Mesodermal cell (in vitro differentiated cells): ENCODE results near the gene ATP5F1D.

Source experiments
- H3K27ac ChIP-seq: 2 replicates; pipeline ENCODE4 v1.7.0; 2013; ENCODE audit warnings: mild to moderate bottlenecking, low read depth, low read length, moderate library complexity; ENCODE audit not compliant: severe bottlenecking
- H3K36me3 ChIP-seq: 2 replicates; pipeline ENCODE4 v1.7.1; 2013; ENCODE audit warnings: mild to moderate bottlenecking, low read length, moderate library complexity; ENCODE audit not compliant: control insufficient read depth, insufficient read depth
- H3K4me1 ChIP-seq: one replicate; pipeline ENCODE4 v1.7.1; 2013; ENCODE audit warnings: mild to moderate bottlenecking, low read length; ENCODE audit not compliant: insufficient read depth, control insufficient read depth, poor library complexity, severe bottlenecking
- H3K4me3 ChIP-seq: 2 replicates; pipeline ENCODE4 v1.7.0; 2013; ENCODE audit warnings: low read length, control low read depth, mild to moderate bottlenecking; ENCODE audit not compliant: insufficient read depth, poor library complexity, severe bottlenecking; ENCODE audit errors: extremely low read depth
- H3K9me3 ChIP-seq: 2 replicates; pipeline ENCODE4 v1.7.1; 2013; ENCODE audit warnings: mild to moderate bottlenecking, low read length, moderate library complexity; ENCODE audit not compliant: control insufficient read depth
- WGBS, 2 experiments: methylation state at CpG; one replicate each; pipeline ENCODE4 v1.1.5; 2013; ENCODE audit warnings: missing lambda C conversion rate in 2 of 2; ENCODE audit not compliant: insufficient coverage in 2 of 2; 5-methylcytosine and 5-hydroxymethylcytosine counted together

ATP5F1D gene

GRCh38 chr19:1275260-1275975 lies 33.9 kb downstream of the ATP5F1D start, which contains the start of gene FAM174C:
FAM174C (plus strand) TSS chr19:1275530; CDS start chr19:1275550, 20 bp downstream.
- Histone ChIP-seq H3K27ac (peak within 1 kb of the TSS; percentile 99), H3K36me3 (peaks cover 61% of the 10 kb centered on the region), H3K4me3 (peak within 1 kb of the TSS; percentile 52), H3K9me3 (no peaks in the 10 kb centered on the region), H3K4me1 (peaks cover 33% of the 10 kb centered on the region)
- WGBS, 2 experiments = 0% methylated on average over 73 to 90 of the region's 98 CpGs

GRCh38 chr19:1275976-1276627 lies 34.6 kb downstream of the ATP5F1D start:
- Histone ChIP-seq H3K27ac (peak overlapping the region; percentile 99), H3K4me1 (peaks cover 26% of the 10 kb centered on the region), H3K9me3 (no peaks in the 10 kb centered on the region), H3K36me3 (peaks cover 54% of the 10 kb centered on the region), H3K4me3 (peak overlapping the region; percentile 52)
- WGBS, 2 experiments = 16 to 20% methylated on average over 36 of the region's 43 CpGs

GRCh38 chr19:1276628-1277022 lies 35.1 kb downstream of the ATP5F1D start:
- Histone ChIP-seq H3K4me3 (peak overlapping the region; percentile 52), H3K36me3 (peaks cover 49% of the 10 kb centered on the region)
- WGBS, 2 experiments = 86 to 88% methylated on average over 10 of the region's 10 CpGs

GRCh38 chr19:1277061-1277460 lies 35.5 kb downstream of the ATP5F1D start:
- peaks cover 17% of the 10 kb centered on the region for H3K4me1 ChIP-seq
- no peak overlapping the region for H3K4me3 ChIP-seq
- H3K9me3 ChIP-seq = no peaks in the 10 kb centered on the region
- WGBS, 2 experiments = 94 to 98% methylated on average over 14 to 15 of the region's 15 CpGs
- peaks cover 45% of the 10 kb centered on the region for H3K36me3 ChIP-seq
- H3K27ac ChIP-seq = no peak overlapping the region

More at GRCh38 chr19:1276628-1277022, 35.1 kb downstream of the ATP5F1D start:
- Histone ChIP-seq H3K27ac (no peak overlapping the region), H3K9me3 (no peaks in the 10 kb centered on the region), H3K4me1 (peaks cover 21% of the 10 kb centered on the region)

GRCh38 chr19:1278074-1278473 lies 36.5 kb downstream of the ATP5F1D start:
- H3K4me1 ChIP-seq = peaks cover 9% of the 10 kb centered on the region
- H3K4me3 ChIP-seq = no peak overlapping the region
- H3K27ac ChIP-seq = no peak overlapping the region
- 94 to 95% methylated on average over 9 to 11 of the region's 12 CpGs for WGBS, 2 experiments
- no peaks in the 10 kb centered on the region for H3K9me3 ChIP-seq
- peaks cover 35% of the 10 kb centered on the region for H3K36me3 ChIP-seq

- Histone ChIP-seq H3K9me3 (no peaks in the 10 kb centered on the region), H3K4me1 (peaks cover 7% of the 10 kb centered on the region), H3K36me3 (peaks cover 25% of the 10 kb centered on the region), H3K27ac (no peak overlapping the region), H3K4me3 (no peak overlapping the region)
- WGBS, 2 experiments = 92 to 96% methylated on average over 21 to 23 of the region's 25 CpGs
Measured at GRCh38 chr19:1278713-1279660, 37.4 kb downstream of the ATP5F1D start.

GRCh38 chr19:1279782-1280341 lies 38.3 kb downstream of the ATP5F1D start:
- no peaks in the 10 kb centered on the region for H3K4me1 ChIP-seq
- no peak overlapping the region for H3K27ac ChIP-seq
- H3K4me3 ChIP-seq = no peak overlapping the region
- H3K36me3 ChIP-seq = peaks cover 17% of the 10 kb centered on the region
- no peaks in the 10 kb centered on the region for H3K9me3 ChIP-seq
- 41 to 43% methylated on average over 9 of the region's 10 CpGs for WGBS, 2 experiments

- Histone ChIP-seq H3K27ac (no peak overlapping the region), H3K4me3 (no peak overlapping the region), H3K4me1 (no peaks in the 10 kb centered on the region), H3K9me3 (no peaks in the 10 kb centered on the region), H3K36me3 (peaks cover 15% of the 10 kb centered on the region)
- 93 to 94% methylated on average over 48 to 50 of the region's 53 CpGs for WGBS, 2 experiments
Measured at GRCh38 chr19:1280636-1281568, 39.4 kb downstream of the ATP5F1D start.

GRCh38 chr19:1281569-1282287 lies 40.2 kb downstream of the ATP5F1D start:
- Histone ChIP-seq H3K27ac (no peak overlapping the region), H3K4me1 (peaks cover under 1% of the 10 kb centered on the region), H3K4me3 (no peak overlapping the region), H3K36me3 (peaks cover 15% of the 10 kb centered on the region), H3K9me3 (no peaks in the 10 kb centered on the region)
- 86 to 89% methylated on average over 8 to 15 of the region's 15 CpGs for WGBS, 2 experiments
